RWPE2 (cell line): ENCODE measurements around the gene SMIM12.

Experiments used
- ATAC-seq: fragments of 200-7000 bp; cut with Tn5 transposase; 3 replicates; pipeline ENCODE4 v1.9.1; 2021; ENCODE audit warnings: low read depth
- DNase-seq: peaks from one replicate; pipeline ENCODE4 v3.0.0-alpha.2; 2020; ENCODE audit warnings: low spot score
- H3K27ac ChIP-seq: fragments of 450-650 bp; 2 replicates; pipeline ENCODE4 v1.5.1; 2017; ENCODE audit warnings: mild to moderate bottlenecking; ENCODE audit not compliant: poor library complexity, severe bottlenecking
- H3K27me3 ChIP-seq: fragments of 250-450 bp; sonication (Bioruptor Pico); 2 replicates; pipeline ENCODE4 v1.5.1; 2021; ENCODE audit warnings: mild to moderate bottlenecking, moderate library complexity; ENCODE audit not compliant: insufficient read depth, poor library complexity, severe bottlenecking
- H3K36me3 ChIP-seq: fragments of 250-450 bp; sonication (Bioruptor Pico); 2 replicates; pipeline ENCODE4 v1.5.1; 2020; ENCODE audit warnings: low read depth, mild to moderate bottlenecking, moderate library complexity
- H3K4me1 ChIP-seq: fragments of 250-450 bp; sonication (Bioruptor Pico); 2 replicates; pipeline ENCODE4 v1.5.1; 2021; ENCODE audit warnings: mild to moderate bottlenecking, moderate library complexity; ENCODE audit not compliant: insufficient read depth, poor library complexity, severe bottlenecking
- H3K4me3 ChIP-seq: fragments of 250-450 bp; sonication (Bioruptor Pico); 2 replicates; pipeline ENCODE4 v1.5.1; 2021; ENCODE audit warnings: mild to moderate bottlenecking, moderate library complexity; ENCODE audit not compliant: severe bottlenecking
- H3K9me3 ChIP-seq: fragments of 250-450 bp; sonication (Bioruptor Pico); 2 replicates; pipeline ENCODE4 v1.5.1; 2021; ENCODE audit warnings: mild to moderate bottlenecking, moderate library complexity; ENCODE audit not compliant: severe bottlenecking
- TF ChIP-seq, protein P1 (sequence below): fragments of 450-650 bp; IDR thresholded peaks from one replicate; pipeline ENCODE4 v1.5.1; 2017; ENCODE audit warnings: mild to moderate bottlenecking, moderate library complexity; ENCODE audit not compliant: poor library complexity, severe bottlenecking

The SMIM12 gene

DNA sequence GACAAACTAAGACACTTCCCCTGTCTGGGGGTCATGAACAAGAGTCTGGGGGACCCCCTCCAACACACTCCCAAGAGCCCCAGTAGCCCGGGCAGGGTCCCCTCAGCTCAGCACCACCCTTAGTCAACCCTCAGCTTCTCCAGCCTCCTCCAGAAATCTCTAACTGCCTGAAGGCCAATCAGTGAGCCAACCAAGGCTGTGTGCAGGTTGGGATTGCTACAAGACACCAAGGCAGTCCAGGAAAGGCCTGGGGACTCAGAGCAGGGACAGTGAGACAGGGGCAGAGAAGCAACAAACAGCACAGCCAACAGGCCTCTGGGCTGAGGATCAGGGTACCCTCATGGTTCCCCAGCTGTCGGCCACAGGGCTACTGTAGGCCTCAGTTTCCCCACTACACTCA lies 13.3 kb downstream of the SMIM12 start:
- TF ChIP-seq, protein P1, sequence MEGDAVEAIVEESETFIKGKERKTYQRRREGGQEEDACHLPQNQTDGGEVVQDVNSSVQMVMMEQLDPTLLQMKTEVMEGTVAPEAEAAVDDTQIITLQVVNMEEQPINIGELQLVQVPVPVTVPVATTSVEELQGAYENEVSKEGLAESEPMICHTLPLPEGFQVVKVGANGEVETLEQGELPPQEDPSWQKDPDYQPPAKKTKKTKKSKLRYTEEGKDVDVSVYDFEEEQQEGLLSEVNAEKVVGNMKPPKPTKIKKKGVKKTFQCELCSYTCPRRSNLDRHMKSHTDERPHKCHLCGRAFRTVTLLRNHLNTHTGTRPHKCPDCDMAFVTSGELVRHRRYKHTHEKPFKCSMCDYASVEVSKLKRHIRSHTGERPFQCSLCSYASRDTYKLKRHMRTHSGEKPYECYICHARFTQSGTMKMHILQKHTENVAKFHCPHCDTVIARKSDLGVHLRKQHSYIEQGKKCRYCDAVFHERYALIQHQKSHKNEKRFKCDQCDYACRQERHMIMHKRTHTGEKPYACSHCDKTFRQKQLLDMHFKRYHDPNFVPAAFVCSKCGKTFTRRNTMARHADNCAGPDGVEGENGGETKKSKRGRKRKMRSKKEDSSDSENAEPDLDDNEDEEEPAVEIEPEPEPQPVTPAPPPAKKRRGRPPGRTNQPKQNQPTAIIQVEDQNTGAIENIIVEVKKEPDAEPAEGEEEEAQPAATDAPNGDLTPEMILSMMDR = no peak

GRCh38 chr1:34845131-34845901 lies 14.2 kb downstream of the SMIM12 start:
- DNase-seq (no peak), ATAC-seq (no peak)
- Histone ChIP-seq H3K36me3 (peaks cover 3% of the 10 kb centered on the region), H3K4me1 (no peaks in the 10 kb centered on the region), H3K27me3 (no peaks in the 10 kb centered on the region), H3K4me3 (no peak overlapping the region), H3K27ac (no peak overlapping the region), H3K9me3 (no peaks in the 10 kb centered on the region)
- TF ChIP-seq, protein P1 = no peak

More for the DNA sequence above, 13.3 kb downstream of the SMIM12 start:
- no peak for ATAC-seq
- H3K4me1 ChIP-seq = no peaks in the 10 kb centered on the region
- H3K36me3 ChIP-seq = peaks cover 13% of the 10 kb centered on the region
- H3K4me3 ChIP-seq = no peak overlapping the region
- H3K9me3 ChIP-seq = no peaks in the 10 kb centered on the region
- no peak overlapping the region for H3K27ac ChIP-seq
- no peaks in the 10 kb centered on the region for H3K27me3 ChIP-seq
- no peak for DNase-seq

- Histone ChIP-seq H3K27me3 (no peaks in the 10 kb centered on the region), H3K4me1 (no peaks in the 10 kb centered on the region), H3K9me3 (no peaks in the 10 kb centered on the region), H3K27ac (no peak overlapping the region), H3K36me3 (no peaks in the 10 kb centered on the region), H3K4me3 (no peak overlapping the region)
- TF ChIP-seq, protein P1 = no peak
- ATAC-seq (peak; percentile 59; the same call in 2 of the 3 replicates), DNase-seq (no peak)
Observed at GRCh38 chr1:34844252-34844634, 15.3 kb downstream of the SMIM12 start.

DNA sequence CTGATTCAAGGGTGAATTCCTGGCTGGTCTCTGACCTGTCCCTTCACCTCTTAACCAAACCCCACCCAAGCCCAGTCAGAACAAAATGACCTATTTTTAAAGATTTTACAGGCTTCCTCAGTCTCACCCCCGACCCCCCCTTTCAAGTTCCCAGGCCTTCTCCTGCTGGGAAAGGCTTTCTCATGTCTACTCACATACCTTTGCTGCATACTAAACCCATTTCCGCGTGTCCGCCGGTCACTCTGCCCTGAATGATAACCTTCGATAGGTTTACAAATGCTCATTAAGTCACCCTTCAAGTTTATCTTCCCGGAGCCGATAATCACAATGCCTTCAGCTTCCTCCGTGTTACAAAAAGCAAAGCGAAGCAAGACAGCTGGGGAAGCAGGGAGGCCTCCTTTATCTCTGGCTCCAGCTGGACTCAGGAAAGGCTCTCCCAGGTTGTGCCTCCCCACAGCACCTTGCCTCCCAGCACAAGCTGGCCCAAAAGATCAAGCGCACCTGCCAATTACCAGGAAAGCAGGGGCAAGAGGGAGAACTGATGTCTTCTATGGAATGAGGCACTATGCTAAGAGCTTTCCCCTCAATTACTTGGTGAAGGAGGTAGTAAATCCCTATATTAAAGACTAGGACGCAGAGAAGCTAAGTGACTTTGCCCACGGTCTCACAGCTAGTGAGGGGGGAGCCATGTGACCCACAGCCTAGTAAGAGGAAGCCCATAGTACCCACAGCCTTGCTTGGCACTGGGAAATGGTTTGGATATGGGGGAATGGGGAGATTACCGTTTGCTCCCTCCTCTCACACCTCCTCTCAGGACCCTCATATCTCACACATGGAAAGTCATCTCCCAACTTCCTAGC lies 15.9 kb downstream of the SMIM12 start:
- Histone ChIP-seq H3K27me3 (no peaks in the 10 kb centered on the region), H3K4me3 (no peak overlapping the region), H3K9me3 (no peaks in the 10 kb centered on the region), H3K36me3 (no peaks in the 10 kb centered on the region), H3K27ac (no peak overlapping the region), H3K4me1 (no peaks in the 10 kb centered on the region)
- TF ChIP-seq, protein P1 = no peak
- DNase-seq (no peak), ATAC-seq (no peak)
